Measurements from ENCODE around the gene CLEC9A.

DNA sequence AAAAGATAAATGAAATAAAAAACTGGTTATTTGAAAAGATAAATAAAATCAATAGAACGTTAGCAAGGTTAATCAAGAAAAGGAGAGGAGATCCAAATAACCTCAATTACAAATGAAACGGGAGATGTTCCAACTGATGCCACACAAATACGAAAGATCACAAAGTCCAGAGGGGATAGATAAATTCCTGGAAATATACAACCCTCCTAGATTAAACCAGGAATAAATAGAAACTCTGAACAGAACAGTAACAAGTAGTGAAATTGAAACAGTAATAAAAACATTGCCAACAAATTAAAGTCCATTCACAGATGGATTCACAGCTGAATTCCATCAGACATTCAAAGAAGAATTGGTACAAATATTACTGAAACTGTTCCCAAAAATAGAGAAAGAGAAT is 55.9 kb downstream of the CLEC9A start:
- no peak for TF ChIP-seq POLR2AphosphoS5 (IDR thresholded peaks at IDR 0.05; ENCODE audit: low read depth, low read length)
- TF ChIP-seq POLR2A (IDR thresholded peaks at IDR 0.05; ENCODE audit: low read depth, low read length), result no peak
- no peak for TF ChIP-seq TAF1 (IDR thresholded peaks at IDR 0.05; ENCODE audit: borderline replicate concordance, low read depth, low read length)
